Suppressor macrophage treated with lipopolysaccharide for 1 hour (primary cell): Measurements from ENCODE around the gene XRN1.
A peak's percentile ranks its signal among the peaks of the same experiment; 100 is the strongest.
"Not testable (repeated sequence)": the region's sequence is repeated elsewhere in the genome, so short reads cannot be mapped to it uniquely, and the experiment has no call there.

Source experiments
- DNase-seq, 3 donors: peaks; one replicate each; pipeline ENCODE4 v3.0.0-alpha.2; 2020 to 2022

XRN1 gene

GRCh38 chr3:142436951-142437585, 10.8 kb downstream of the XRN1 start:
- no peak for DNase-seq

DNA sequence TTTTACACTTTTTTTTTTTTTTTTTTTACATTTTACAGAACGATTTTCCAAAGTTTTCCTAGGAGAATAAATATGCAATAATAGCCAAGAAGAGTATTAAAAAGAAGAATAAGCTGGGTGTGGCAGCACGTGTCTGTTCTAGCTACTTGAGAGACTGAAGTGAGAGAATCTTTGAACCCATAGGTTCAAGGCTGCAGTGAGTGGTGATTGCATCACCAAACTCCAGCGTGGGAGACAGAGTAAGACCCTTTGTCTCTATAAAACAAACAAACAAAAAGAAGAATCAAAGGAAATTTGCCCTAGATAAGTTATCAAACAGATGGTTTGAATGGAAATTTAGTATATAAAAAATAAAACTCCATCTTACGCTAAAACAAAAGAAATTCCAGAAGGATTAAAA, 13.3 kb downstream of the XRN1 start:
- DNase-seq: no peak

DNA sequence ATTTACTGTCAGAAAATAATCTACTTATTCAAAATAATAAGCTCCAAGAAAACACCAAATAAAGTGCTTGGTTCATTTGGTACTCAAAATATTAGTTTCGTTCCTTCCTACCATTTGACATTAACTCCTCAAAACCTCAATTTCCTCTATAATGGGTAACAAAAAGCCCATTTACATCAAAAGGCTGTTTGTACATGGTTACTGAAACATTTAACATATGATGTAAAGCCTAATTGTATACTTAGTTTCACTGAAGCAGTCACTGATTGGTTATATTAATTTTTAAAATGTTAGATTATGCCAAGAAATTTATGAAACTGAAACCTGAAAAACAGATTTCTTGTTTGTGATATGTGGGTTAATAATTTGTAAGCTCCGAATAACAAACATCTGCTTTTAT, 14.7 kb downstream of the XRN1 start:
- no peak for DNase-seq

DNA sequence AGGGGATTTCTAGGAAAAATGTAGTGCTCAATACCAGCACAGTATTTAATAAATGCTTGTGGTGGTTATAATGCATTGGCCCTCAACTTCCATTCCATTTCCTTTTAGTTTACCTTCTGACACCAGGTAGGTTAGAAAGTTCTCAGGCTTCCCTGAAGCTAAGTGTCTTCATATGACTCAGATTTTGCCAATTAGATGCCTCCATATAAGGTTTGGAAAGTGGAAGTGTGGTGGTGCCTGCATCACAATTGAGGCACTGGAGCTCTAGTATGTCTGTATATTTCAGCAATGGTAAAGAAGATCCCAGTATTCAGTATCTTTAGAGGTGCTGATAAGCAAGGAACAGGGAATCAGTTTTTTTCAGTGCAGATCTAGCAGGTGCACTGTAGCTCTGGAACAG, 18.3 kb downstream of the XRN1 start:
- no peak for DNase-seq

DNA sequence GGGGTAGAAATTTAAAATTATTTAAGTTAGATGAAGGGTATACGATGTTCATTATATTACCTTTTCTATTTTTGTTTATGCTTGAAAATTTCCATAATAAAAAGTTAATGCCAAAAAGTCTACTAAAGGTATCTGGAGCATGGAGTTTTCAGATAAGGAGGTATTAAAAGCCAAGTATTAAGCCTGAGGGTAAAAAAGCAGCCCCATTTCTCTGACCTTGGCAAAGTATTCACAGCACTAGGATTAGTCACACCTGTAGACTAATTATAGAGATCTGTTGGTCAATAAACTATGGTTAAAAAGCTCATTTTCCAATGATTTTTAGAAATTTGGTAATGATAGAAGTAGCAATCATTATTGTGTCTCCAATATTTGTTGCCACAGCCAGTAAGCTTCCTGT, 23.1 kb downstream of the XRN1 start:
- DNase-seq: no peak

- DNase-seq: no peak
Measured at GRCh38 chr3:142418926-142419592, 28.8 kb downstream of the XRN1 start.

DNA sequence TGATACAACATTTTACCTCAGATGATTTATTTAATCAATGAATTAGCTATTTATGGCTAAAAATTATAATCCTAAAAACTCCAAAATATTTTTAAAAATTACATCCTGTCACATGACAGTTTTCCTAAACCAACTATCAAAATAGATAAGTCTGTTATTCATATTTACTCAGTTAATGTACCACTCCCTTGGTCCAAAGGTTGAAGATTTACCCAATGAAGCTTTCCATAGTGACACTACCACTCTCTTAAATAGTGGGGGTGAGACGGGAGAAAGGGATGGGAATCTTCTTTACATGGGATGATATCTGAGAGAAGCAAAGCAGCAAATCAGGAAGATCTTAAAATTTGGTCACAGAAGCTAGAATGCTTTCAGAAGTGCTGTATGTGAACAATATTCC, 30.5 kb downstream of the XRN1 start:
- DNase-seq: no peak

- not testable (repeated sequence) for DNase-seq
Measured at GRCh38 chr3:142400537-142400936, 47.3 kb downstream of the XRN1 start.

GRCh38 chr3:142394921-142395622, 52.8 kb downstream of the XRN1 start:
- no peak for DNase-seq

GRCh38 chr3:142385078-142385477, 62.8 kb downstream of the XRN1 start:
- no peak for DNase-seq

DNA sequence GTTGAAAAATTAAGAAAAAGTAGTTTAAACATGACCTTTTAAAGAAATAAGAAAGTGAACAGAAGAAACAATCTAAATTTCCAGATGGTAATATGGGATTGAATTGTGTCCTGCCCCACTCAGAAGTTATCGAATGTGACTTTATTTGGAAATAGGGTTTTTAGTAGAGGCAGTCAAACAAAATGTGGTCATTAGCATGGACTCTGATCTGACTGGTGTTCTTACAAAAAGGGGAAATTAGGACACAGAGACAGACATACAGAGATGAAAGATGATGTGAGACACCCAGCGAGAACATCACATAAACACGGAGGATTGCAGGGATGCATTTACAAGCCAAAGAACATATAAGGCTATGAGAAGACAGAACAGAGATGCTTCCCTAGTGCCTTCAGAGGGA, 73.2 kb downstream of the XRN1 start:
- DNase-seq: no peak

DNA sequence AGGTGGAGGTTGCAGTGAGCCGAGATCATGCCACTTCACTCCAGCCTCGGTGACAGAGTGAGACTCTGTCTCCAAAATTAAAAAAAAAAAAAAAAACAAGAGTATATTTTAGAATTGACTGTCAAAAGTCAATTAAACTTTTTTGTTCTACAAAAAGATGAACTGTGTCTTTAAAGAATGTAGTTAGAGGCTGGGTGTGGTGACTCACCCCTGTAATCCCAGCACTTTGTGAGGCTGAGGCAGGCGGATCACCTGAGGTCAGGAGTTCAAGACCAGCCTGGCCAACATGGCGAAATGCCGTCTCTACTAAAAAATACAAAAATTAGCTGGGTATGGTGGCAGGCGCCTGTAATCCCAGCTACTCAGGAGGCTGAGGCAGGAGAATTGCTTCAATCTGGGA, 78.3 kb downstream of the XRN1 start:
- DNase-seq: not testable (repeated sequence)

DNA sequence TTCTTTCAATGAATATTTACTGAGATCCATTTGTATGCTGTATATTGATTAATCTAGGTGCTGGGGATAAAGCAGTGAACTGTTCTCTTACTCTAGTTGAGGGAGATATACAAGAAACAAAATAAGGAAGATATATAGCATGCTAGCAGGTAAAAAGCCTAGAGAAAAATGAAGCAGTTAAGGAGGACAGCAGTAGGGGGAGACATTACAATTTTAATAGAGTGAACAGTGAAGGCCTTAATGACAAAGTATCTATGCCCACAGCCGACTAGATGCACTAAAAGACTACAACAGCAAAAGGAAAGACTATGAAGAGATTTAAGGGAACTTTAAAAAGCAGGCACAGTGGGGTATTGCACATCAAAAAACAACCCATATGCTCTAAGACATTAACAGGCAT, 81.4 kb downstream of the XRN1 start:
- DNase-seq: no peak

GRCh38 chr3:142363936-142364467, 83.8 kb downstream of the XRN1 start:
- DNase-seq: no peak

GRCh38 chr3:142363433-142363832, 84.4 kb downstream of the XRN1 start:
- DNase-seq: not testable (repeated sequence)

GRCh38 chr3:142359367-142359766, 88.5 kb downstream of the XRN1 start:
- DNase-seq: no peak

GRCh38 chr3:142356818-142357217, 91.0 kb downstream of the XRN1 start:
- no peak for DNase-seq

- DNase-seq: no peak
Measured at GRCh38 chr3:142355692-142356091, 92.1 kb downstream of the XRN1 start.

GRCh38 chr3:142354076-142354475, 93.8 kb downstream of the XRN1 start:
- no peak for DNase-seq

DNA sequence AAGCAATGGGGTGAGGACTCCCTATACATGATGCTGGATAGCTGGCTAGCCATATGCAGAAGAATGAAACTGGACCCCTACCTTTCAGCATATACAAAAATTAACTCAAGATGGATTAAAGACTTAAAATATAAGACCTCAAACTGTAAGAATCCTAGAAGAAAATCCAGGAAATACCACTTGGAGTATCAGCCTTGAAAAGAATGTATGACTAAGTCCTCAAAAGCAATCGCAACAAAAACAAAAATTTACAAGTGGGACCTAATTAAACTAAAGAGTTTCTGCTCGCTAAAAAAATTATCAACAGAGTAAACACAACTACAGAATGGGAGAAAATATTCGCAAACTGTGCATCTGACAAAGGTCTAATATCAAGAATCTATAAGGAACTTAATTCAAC, 94.3 kb downstream of the XRN1 start:
- DNase-seq: no peak

DNA sequence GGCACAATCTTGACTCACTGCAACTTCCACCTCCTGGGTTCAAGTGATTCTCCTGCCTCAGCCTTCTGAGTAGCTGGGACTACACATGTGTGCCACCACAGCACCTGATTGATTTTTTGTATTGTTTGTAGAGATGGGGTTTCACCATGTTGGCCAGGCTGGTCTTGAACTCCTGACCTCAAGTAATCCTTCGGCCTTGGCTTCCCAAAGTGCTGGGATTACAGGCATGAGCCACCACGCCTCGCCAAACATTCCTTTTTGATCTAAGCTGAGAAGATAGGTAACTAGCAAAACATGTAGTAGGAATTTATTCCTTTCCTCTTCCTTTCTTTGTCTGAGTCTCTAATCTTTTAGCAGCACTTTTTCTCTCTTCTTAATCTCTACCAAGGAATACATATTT, 95.1 kb downstream of the XRN1 start:
- not testable (repeated sequence) for DNase-seq

DNA sequence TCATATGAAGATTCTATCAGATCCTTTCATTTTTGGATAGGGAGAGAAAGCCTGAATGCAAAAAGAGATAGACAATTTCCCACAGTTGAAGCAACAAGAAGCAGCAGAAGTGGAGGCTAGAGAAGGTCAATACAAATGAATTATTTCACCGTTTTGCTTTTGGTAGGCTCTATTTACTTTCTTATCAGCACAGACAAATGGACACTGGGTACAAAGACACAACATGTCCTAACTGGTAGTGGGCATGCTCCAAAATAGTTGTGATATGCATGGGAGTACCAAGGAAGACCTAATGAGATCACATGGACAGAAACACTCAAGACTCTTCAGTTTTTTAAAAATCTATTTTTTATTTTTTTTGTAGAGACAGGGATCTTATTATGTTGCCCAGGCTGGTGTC, 99.4 kb downstream of the XRN1 start:
- DNase-seq: no peak

- DNase-seq: peak; percentile 63 to 73 (median 69)
Measured at GRCh38 chr3:142337994-142338393, 109.8 kb downstream of the XRN1 start.

- DNase-seq: no peak
Measured at GRCh38 chr3:142332390-142332789, 115.4 kb downstream of the XRN1 start.
